CD4-positive, alpha-beta T cell treated with Interleukin-21 for 1 hour (primary cell): ENCODE measurements around the gene ASTN1.

Experiments
- DNase-seq: peaks from one replicate; pipeline ENCODE4 v3.0.0-alpha.2; 2020

Gene ASTN1

DNA sequence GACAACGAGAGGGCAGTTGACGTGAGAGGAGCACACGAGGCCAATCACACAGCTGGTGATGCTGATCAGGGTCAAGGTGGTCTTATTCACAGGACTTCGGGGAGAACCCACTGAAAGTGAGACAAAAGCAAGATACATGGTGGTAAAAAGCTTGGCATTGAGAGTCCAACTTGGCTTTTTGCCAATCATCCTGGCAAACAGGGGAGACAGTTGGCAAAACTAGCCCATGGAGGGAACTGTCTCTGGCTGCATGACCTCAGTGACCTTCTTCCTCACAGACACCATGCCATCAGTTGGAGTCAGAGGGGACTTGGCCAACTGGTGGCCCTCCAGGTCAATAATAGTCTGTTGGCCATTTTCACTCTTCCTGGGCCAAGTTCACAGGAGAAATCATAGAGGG lies 139.9 kb downstream of the ASTN1 start:
- DNase-seq, result no peak

DNA sequence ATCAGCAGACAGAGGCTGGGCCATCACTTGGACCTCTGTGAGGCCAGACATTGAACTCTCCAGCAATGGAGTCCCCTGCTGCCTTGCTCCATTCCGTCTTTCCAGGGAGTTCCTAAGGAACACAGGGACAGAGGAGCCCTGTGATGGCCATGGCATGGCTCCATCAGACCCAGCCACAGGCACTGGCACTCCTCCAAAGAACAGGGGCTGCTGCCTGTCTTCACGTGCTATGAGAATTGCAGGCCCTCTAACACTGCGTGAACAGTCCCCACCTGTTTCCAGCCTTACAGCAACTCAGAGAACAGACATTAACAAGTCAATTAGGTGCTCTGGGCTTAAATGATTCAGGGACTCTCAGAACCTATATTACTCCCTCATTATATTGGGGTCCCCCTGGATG lies 140.8 kb downstream of the ASTN1 start:
- DNase-seq, result no peak

DNA sequence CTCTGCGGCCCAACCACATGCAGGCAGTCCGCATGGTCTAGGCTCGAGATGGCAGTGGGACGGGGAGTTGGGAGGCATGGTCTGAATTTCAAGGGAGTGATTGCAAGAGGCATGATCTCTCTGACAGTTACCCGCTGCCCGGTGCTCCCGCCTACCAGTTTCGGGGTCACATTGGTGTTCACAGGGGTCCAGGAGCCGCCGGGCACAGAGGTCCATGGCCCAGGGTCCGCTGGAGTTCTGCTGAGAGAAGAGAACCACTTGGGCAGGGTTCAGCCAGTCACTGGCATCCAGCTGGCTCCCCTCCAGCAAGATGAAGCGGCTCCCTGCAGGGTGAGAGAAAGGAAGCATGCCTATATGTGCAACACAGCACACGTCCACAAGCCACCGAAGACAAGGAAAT lies 141.3 kb downstream of the ASTN1 start:
- no peak for DNase-seq

DNA sequence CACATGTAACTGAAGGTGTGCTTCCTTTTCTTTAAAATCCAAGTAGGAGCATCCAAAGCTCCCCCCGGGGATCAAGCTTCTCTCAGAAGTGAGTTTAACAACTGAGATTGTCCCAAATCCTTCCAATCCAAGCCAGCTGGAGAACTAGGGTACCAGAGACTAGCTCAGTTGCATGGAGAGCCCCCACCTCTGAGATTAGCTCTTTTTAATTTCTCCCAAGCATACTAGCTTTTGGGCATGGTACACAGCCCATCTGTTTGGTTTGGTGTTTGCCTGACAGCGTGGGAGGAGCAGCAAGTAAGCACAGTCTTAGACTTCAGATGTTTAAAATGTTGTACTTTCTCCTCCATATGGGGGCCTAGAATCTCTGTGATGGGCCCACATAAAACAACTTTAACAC lies 142.8 kb downstream of the ASTN1 start:
- no peak for DNase-seq

DNA sequence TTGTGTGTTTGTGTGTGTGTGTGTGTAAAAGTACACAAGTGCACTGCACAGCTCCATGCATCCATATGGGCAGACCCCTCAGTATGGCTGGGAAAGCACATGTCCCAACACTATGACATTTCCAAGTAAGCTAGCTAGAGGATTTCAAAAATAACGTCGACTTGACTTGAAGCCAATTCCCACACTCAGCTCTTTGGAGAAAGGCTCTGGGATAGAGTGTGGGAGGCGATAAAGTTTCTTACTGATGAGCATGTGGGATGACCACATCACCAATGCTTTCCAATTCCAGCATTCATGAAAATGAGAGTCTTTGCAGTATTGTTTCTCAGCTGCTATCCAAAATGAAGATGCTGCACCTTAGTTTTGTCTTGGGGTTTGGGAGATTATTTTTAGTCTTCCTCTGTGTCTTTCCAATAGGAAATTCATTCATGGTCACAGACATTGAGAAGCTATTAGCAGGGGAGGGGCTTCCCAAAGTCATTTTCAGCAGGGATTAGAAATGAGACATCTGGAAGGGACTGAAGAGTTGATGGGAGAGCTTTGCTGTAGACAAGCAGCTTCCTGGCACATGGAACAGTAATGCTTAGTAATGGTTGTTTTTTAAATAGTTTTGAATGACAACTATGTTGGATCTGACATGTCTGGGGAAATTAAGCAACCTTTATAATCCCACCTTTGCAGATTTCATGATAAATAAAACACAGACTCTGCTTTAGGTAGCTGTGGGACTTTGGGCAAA lies 143.5 kb downstream of the ASTN1 start:
- no peak for DNase-seq

DNA sequence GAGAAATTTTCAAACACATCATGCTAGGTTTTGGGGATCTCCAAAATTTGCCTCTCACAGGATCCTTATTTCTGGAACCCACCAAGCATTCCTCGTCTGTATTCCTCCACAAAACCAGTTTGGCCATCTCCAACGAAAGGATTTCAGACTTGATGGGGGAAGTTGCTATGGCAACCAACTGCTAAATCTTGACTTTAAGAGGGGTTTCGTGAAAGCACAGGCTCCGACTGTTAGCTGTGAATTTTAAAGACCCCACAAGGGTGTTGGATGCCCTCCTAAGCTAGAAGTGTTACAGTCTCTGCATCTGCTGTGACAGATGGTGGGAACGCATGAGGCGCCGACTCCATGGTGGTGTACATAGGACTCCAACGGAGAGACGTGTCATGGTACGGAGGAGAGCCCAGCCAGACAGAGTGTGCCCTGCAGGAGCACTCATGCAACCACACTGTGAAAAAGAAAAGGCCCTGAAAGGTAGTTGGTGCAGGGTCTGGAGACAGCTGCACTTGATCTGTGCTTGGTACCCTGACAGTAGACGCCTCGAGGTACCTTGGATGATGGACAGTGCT lies 147.1 kb downstream of the ASTN1 start:
- DNase-seq, result no peak

DNA sequence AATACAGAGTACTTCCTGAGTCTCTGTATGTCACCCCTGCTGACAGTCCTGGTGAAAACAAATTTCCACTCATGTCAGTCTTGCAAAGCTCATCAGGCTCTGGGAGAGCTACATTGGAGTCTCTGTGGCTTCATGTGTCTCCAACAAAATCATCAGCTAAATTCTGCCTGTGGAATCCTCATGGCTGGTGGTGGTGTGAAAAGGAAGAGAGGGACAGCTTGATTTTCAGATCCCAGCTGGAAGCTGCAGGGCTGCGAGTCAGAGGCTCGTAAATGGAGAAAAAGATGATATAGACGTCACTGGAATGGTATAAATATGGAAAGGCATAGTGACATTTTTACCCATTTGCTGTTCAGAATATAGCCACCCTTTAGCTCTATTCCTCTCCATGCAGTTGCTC lies 150.2 kb downstream of the ASTN1 start:
- no peak for DNase-seq

DNA sequence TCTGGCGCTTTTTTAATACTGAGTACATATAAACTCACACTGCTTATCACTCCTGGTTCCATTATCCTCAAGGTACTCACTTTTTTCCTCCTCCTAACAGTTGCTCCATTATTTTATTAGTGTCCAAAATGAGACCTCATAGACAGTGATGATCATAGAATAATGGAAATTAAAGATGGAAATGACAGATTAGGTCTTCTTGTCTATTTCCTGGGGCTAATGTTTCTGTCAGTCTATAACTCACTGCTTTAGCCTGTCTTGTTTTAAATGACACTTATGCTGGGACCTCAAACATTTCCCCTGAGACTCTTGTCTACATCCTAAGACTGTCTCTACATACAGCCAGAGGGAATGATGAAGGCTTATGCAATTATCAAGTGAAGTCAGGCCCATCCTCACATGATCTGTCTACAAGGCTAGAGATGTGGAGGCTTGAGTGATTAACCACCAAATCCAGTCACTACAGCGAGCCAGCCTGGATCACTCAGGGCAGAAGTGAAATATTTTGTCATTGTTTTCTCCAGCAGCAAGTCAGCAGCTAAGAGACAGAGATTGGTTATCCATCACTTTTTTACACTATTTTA lies 152.1 kb downstream of the ASTN1 start:
- no peak for DNase-seq

DNA sequence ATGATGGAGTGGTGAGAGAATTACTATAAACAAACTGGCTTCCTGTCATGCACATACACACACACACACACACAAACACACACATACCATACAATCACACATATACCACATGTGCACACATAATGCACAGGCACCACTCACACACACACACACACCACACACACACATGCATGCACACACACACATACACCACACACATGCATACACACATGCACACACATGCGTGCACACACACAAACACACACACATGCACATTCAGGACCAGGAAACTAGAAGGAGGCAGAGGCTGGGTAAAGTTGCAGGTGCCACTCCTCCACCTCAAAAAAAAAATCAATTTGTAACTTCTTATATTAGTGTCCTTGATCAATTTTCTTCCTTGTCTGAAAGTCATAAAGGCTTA lies 153.0 kb downstream of the ASTN1 start:
- DNase-seq, result no peak

DNA sequence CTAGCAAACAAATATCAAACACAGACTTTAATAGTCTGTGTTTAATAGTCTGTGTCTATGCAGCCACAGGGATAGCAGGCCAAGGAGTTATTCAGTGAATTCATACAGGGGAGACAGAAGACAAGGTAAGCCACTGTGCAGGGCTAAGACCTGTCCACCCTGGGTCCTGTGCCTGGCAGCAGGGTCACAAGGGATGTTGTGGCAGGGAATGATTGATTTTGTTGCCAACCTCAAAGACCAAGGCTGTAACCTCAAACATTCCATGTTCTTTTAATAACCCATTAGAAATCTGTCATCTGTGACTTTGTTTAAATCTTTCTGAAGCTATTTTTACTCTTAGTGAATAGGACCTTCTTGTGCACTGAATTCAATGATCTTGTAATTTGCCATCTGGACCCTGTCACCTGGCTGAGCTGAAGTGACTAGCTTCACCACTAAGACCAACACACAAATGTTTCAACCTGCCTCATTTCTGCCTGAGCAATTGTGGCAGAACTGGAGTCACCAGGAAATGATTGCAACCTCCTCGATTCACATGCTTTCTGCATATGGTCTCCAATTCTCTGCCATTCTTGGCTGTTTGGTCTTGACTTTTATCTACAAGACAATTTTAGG lies 154.2 kb downstream of the ASTN1 start:
- DNase-seq, result no peak

DNA sequence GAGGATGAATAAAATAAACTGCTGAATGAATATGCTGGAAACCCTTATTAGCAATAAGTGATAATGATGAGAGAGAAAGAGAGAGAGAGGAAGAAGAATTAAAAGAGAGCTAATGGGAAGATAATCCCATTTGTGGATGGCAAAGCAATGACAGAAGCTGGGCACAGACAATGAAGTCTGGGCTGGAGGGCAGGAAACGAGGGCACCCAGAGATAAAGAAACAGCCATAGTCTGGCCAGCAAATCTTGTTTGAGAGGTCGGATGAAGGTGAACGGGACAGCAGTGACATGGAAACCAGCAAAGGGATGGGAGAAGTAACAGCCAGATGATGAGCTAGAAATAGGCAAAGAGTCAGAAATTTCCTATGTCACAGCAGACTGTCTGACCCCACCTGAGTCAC lies 155.9 kb downstream of the ASTN1 start:
- no peak for DNase-seq

DNA sequence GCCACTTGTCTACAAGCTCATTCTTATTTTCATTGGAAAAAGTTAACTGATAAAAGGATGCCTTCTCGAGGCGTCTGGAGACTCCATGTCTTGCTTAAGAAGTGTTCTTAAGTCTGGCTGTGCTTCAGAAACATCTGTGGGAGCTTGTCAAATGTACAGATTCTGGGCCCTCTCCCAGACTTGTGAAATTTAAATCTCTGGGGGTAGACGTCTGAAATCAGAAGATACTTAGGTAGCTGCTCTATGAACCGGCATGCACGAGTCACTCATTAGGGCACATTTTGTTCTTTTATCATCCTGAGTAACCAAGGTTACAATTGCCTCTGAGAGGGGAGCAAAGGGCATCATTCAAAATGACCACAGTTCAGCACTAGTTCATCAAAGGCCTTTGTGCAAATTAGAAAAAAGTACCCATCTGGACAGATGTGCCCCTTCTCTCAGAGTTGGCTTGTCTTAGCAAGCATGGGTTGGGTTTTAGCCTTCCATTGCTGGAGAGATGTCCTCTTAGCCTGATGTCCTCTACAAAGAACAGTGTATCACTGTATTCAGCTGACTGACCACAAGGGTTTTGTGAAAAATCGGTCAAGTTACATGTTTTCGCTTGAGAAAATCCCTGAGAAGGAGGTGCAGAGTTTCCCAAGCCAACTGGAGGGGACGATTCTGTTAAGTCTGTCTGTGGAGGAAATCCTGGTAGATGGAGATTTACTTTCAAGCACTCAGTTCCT lies 156.9 kb downstream of the ASTN1 start:
- DNase-seq, result no peak

DNA sequence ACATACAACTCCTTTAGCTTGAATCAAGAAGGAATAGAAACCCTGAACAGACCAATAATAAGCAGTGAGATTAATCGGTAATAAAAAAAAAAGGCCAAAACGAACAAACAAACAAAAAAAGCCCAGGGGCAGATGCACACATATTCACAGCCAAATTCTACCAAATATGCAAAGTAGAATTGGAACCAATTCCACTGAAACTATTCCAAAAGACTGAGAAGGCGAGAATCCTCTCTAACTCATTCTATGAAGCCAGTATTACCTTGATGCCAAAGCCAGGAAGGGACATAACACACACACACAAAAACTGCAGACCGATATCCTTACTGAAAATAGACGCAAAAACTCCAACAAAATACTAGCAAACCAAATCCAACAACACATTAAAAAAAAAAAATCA lies 161.6 kb downstream of the ASTN1 start:
- DNase-seq, result no peak

DNA sequence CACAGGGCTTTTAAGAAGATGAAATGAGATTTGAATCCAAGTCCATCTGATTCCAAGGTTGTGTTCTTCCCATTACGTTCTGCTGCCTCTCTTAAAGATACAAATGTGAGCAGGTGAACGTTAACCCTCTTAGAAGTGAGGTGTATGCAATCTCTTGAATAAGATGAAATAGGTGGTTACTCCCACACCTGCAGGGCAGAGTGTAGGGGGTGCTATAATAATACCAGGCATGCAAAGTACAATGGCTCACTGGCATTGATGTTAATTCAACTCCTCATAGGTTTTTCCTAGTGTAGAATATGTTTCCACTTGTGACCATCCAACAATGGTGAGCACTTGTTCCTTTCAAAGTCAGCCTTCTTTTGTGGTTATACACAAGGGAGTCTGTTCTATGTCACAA lies 163.0 kb downstream of the ASTN1 start:
- DNase-seq, result no peak

DNA sequence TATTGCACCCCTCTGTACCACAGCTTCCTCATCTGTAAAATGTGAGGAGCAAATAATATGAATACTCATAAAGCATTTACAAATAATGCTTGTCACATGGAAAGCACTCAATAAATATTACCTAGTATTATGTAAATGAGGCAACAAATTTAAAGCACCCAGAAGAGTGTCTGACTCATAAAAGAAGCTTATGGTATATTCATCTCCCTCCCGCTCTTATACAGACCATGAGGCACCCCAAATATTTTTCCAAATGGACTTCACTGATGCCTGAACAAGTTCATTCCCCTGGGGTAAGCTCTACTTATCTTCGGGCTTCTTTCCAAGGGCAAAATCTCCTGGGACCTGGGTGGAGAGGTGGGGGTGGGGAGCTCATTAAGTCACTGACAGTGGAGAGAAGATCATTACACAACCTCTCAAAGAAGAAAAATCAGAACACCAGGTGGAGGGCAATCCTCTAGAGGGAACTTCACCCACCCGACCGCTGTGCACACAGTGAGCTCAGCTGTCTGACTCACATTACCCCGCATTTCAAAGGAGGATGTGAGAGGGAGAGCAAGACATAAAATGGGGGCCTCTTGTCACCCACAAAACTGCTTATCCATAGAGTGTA lies 166.2 kb downstream of the ASTN1 start:
- DNase-seq, result no peak

DNA sequence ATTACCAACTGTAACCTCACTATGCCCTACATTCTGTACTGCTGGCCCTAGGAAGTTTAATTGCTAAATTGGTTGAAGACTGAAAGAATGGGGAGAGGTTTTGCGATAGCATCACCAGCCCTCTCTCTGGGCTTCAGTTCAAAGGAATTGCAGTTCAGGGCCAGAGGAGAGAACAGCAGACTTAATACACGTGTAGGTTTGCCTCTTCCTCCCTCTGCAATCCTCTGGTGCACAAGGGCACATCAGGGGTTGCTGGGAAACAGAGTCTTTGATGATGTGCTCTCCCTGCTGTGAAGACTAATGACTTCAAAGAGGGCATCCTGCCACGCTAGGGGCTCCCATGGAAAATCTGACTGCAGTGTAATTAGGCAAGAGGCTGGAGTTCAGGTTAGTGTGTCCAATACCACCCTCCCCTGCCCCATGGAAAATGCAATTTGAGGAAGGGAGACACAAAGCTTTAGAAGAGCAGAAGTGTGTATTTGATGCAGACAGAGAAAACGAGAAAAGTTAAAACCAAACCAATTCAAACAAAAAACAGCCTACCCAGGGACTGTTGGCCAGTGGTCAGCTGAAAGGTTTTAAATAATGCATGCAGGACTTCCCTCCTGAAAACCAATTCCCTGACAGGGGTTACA lies 167.9 kb downstream of the ASTN1 start:
- no peak for DNase-seq

DNA sequence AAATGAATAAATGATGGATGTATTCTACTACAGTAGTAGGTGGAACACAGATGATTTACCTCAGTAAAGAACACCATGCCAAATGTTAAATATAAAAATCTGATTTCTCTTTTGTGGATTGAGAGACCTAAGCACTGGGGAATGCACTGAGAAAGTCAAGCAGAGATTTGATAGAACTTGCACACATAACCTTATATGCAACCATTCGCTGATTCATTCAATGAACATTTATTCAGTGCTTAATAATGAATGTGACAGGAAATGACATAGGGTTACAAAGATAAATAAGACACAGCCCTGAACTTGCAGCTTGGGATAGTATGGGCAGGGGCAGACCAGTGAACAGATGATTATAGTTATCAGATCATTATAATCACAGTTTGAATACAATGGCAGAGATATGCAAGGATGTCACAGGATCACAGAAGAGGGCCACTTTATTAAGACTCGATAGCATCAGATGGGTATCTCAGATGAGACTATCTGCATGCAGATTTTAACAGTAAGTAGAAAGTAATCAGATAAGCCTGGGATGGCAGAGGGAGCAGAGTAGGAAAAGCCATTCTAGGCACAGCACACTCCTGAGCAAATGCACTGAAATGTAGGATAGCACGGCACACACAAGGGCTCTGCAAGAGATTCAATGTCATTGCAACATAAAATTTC lies 169.4 kb downstream of the ASTN1 start:
- no peak for DNase-seq

DNA sequence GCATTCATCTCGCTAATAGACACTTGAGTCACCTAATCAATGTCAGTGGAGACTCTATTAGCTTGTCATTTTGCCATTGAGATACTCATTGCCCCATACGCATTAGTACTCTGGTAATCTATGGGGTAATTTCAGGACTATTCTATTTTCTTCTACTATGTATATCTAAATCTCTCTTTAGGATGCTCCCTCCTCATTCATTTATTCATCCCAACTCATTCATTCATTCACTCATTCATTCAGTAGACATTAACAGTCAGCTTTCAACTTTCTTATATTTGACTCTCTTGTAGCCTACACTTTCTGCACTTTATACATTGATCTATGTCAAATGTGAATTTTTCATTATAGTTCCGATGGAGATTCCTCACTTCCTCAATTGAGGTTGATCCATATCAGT lies 170.9 kb downstream of the ASTN1 start:
- DNase-seq, result no peak

DNA sequence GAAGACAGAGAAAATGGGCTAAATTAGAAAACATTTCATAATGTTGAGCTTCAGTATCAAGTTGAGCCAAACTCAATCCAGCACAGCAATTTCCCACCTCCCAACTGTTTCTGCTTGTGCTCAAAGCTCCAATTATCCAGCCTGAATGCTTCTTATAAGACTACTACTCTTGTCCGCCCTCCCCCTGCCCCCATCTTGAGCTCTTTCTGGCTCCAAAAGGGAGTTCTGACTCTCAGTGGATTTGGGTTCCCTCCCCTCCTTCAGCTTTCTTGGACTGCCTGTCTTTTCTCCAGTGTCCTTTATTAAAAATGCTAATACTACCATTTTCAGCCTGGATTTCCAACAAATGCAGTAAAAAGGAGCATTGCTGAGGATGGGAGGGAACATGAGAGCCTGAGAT lies 174.8 kb downstream of the ASTN1 start:
- DNase-seq, result no peak

DNA sequence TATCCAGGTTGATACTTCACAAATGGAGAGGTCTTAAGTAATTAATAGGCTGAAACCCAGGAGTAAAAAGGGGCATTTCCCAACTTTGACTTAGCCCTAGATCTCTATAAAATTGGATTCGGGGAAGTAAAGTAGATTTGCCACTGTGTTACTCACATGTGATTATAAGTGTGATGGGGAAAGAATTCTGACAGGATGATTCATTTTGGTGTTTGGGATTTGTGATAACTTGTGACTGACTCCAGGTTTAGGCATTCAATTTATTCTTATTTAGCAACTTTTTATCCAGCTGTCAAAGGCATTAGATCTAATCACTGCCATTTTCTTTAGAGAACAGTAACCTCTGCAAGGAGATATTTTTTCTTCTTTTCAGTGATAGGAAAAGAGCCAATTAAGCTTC lies 175.5 kb downstream of the ASTN1 start:
- no peak for DNase-seq

DNA sequence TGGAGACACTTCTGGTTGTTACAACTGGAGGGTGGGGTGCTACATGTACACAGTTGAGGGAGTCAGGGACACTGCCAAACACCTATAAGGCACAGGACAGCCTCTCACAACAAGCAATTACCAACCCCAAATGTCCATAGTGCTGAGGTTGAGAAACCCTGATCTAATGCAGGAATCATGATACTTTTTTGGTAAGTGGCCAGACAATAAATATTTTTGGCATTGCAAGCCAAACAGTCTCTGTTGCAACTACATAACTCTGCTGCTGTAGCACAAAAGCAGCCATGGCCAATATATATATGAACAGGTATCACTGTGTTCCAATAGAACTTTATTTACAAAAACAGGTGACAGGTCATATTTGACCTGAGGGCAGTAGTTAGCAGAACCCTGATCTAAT lies 177.5 kb downstream of the ASTN1 start:
- DNase-seq, result no peak

DNA sequence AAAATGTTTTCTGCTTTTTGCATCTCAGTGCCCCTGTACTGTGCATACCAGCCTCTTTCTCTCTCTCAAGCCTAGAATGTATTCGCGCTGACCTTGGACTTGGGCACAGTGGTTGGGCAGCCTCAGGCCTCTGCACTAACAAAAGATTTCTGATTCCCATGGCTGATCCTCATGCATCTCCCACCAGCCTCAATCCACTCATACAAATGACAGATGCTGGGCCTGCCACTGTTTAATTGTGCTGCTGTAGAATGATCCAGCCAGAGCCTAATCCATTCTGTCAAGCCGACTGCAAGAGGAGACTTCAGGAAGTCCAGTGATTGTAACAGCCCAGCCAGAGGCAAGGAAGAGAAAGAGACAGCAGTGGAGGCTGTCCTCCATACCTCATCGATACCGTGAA lies 180.8 kb downstream of the ASTN1 start:
- no peak for DNase-seq
